Sigmoid colon (tissue), 4 donors: ENCODE data around the gene OSER1.

Source experiments
- EP300 ChIP-seq, 4 donors: sonication (generic); formaldehyde crosslinking; IDR thresholded peaks; one replicate each; pipeline ENCODE4 v1.6.1; 2017; ENCODE audit warnings: antibody characterized with exemption in 4 of 4
- POLR2A ChIP-seq, 2 donors: fragments of 450-650 bp; IDR thresholded peaks; one replicate each; pipeline ENCODE4 v1.6.1; 2016; ENCODE audit warnings: antibody characterized with exemption in 2 of 2, mild to moderate bottlenecking in 2 of 2, moderate library complexity in 2 of 2
- TF ChIP-seq, protein P1 (sequence below), 4 experiments: fragments of 450-650 bp in 3 of 4; fragments of 200-600 bp in 1 of 4; IDR thresholded peaks; one replicate each; pipeline ENCODE4 v1.5.1; 2016 to 2019; ENCODE audit warnings: antibody characterized with exemption in 4 of 4, mild to moderate bottlenecking in 3 of 4, moderate library complexity in 2 of 4

DNA sequence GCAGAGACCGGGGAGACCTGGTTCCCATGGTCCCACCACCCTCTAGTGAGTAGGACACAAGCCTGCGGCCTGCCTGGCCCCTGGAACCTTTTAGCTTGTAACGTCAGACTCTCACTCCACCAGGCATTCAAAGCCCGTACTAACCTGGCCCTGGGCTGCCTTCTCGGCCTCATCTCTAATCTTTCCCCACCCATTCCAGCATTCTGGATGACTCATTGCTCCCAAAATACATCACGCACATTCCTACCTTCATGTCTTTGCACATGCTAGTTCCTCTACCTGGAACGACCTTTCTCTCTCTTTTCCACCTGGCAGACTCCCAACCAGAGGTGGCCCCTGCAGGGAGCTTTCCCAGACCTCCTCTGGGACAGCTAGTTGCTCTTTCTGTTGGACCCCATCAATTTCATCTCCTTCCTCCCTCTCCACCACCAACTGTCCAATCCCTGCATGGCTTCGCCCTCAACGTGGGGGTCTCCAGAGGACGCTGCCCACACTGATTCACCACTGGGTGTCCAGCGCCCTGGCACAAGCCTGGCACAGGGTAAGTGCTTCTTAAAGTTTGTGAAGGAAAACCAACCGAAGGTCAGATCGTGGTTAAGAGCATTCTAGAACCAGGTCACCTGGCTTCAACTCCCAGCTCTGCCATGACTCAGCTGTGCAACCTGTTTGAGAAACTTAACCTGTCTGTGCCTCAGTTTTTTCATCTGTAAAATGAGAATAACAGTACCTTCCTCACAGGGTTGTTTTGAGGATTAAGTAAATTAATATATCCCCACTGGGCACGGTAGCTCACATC lies 58.8 kb downstream of the OSER1 start:
- TF ChIP-seq, protein P1, sequence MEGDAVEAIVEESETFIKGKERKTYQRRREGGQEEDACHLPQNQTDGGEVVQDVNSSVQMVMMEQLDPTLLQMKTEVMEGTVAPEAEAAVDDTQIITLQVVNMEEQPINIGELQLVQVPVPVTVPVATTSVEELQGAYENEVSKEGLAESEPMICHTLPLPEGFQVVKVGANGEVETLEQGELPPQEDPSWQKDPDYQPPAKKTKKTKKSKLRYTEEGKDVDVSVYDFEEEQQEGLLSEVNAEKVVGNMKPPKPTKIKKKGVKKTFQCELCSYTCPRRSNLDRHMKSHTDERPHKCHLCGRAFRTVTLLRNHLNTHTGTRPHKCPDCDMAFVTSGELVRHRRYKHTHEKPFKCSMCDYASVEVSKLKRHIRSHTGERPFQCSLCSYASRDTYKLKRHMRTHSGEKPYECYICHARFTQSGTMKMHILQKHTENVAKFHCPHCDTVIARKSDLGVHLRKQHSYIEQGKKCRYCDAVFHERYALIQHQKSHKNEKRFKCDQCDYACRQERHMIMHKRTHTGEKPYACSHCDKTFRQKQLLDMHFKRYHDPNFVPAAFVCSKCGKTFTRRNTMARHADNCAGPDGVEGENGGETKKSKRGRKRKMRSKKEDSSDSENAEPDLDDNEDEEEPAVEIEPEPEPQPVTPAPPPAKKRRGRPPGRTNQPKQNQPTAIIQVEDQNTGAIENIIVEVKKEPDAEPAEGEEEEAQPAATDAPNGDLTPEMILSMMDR (IDR thresholded peaks at IDR 0.05): no peak
- no peak for TF ChIP-seq POLR2A (IDR thresholded peaks at IDR 0.05)
- peak in 1 of 4 donors; percentile 22 for TF ChIP-seq EP300 (IDR thresholded peaks at IDR 0.05)
